SHP77 (cell line): Measurements from ENCODE around the gene GCN1.

Experiments
- DNase-seq, 2 experiments: peaks; one replicate each; lab custom pipeline; 2025; lab: John Stamatoyannopoulos, UW

The GCN1 gene

DNA sequence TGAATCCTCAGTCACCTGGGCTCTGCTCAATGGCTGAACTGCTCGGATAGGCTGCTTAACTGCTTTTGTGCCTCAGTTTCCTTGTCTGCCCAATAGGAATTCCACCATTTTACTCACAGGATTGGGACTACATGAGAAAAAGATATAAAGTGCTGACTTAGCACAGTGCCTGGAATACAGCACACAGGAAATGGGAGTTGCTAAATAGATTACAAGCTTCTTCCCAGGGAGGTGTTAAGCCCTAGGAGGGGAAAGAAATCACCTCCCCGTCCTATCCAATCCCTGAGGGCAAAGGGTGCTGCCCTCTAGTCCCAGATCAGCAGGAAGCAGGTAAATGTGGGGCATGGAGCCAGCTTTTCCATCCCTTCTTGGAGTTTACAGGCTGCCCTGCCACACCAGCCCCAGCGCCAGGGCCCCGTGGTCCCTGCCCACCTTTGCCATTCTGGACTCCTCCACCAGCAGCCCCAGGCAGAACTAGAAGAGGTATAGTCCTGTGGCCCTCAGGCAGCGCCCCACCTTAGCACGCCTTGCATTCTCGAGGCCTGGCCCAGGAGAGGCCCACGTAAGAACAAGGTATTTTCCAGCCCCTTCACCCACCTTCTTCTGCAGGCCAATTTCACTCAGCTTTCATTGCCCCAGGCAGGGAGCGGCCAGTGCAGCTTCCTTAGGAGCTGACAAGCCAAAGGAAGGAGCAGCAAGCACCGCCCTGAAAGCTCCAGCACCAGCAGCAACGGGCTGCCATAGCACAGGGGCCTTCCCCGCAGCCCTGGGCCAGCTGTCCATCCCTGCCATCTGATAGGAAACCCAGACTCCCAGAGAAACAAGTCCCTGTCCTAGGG, 35.2 kb upstream of the GCN1 start:
- no peak for DNase-seq

DNA sequence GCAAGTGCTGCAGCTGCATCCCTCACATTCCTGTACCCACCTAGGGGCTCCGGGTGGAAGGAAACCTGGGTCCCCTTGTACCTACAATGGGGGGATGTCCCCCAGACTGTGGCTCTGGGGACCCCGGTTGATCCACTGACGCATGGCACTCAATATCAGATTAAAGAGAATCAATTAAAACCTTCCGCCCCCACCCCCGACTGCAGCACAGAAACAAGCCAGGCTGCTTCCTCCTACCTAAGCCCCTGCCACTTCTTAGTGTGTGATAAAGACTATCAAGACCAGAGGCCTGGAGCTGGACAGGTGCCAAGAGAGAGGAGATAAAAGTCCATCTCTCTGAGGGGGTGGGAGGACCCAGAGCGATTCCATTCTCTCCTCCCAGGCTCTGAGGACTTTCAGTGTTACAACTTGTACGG, 34.6 kb upstream of the GCN1 start:
- DNase-seq, result no peak

DNA sequence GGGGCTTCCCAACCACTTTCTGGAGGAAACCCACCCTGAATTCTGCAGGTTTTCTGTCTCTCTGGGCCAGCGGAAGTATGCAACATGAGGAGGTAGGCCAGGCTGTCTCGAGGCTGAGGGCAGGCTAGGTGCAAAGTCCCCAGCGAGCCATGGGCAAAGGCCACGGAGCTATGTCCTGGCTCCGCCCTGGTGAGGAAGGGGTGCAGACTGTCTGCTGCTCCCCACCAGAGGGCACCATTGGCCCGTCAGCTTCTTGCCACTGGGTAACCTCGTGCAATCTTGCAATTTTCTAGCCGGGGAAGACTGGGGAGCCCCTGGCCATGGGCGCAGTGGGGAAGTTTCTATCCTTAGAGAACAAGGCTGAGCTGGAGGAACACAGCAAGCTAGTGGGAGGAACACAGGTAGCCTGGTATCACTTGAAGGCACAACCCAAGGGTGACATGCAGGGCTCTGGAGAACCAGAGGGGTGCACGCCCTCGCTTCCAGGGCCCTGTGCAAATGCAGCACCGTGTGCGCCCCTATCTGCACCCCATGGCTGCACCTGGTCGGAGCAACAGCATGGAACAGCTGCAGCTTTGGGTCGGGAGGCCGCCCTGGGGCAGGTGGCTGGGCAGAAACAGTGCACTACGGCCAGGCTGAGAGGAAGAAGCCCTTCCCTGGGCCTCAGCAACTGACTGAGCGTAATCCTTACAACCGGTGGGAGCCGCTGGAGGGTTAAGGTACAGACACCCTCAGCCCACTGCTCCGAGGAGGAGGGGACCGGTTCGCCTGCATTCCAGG, 34.0 kb upstream of the GCN1 start:
- DNase-seq, result peak; percentile 87 to 88

DNA sequence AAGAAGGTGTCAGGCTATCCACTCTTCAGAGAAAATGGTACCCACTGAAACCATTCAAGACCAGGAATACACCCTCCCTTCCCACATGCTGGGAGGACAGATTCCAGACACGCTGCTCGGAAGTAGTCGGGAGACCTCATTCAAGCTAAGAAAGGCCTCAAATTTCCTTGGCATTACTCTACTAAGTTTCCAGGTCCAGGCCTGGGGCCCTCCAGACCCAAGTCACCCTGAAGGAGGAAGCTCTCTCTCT, 33.5 kb upstream of the GCN1 start:
- no peak for DNase-seq

DNA sequence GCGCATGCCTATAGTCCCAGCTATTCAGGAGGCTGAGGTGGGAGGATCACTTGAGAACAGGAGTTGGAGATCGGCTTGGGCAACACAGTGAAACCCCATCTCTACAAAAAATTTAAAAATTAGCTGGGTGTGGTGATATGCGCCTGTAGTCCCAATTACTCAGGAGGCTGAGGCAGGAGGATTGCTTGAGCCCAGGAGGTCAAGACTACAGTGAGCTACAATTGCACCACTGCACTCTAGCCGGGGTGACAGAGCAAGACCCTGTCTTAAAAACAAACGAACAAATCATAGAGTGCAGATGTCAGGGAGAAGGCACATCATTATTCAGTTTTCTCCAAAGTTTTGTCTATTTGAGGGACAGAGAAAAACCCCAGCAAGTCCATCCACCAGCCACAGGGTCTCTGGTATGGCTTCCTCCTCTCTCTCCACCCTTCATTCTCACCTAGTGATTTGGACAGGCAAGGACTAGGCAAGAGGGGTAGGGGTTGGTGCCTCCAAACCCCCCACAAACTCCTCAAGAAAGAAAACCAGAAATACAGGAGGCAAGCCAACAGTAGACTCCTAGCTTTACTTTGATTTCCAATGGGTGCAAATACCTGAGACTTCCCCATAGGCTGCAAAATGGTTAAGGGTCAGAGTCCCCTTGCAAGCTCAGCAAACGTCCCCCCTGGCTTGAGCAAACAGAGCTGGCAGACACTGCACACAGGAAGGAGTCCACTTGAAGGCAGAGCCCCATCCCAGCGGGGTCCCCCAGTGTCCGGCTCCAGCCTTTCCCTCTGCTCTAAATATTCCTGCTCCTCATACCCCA, 32.9 kb upstream of the GCN1 start:
- no peak for DNase-seq

DNA sequence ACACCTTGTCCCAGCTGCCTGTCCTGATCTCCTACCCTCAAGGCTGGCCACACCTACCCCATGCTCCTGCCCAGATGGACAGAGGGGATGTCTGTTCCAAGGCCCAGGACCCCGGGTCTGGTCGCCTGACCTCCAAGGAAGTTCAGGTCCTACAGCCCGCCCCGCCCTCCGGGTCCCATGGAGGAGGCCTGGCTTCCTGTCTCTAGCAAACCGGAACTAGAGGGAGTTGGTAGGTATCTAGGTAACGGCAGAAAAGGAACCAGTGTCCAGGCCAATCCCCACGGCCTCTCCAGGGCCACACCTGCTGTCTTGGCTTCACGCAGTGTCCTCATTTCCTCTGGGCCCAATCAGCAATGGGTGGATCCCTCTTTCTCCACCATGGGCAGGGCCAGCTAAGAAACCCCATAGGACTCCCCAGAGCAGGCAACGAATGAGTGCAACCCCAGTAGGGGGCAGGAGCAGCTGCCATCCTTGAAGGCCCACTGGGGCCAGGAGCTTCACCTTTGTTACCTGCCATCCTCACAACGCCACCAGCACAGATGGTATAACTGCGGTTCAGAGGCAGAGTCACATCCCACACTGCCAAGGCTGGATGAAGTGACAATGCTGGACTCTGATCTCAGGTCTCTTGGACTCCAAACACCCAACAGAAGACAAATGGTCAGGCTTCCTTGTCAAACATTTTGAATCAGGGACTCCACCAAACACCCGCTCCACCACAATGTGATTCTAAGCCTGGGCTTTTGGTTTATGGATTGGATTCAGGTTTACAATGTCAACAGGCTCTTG, 31.5 kb upstream of the GCN1 start:
- DNase-seq, result no peak

DNA sequence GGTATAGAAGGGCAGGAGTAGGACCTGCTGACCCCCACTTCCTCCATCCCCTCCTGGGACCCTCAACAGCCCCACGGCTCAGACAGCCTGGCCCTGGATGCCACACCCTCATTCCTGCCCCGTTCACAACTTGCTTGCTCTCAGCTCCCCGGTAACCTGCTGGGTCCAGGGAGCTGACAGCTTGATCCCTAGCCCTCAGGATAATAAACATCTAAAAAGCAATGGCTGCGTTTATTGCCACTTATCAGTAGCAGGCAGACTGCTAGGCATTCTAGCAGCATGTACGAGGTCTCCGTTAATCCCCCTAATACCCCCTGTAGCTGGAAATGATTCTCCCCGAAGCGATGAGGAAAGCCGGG, 30.7 kb upstream of the GCN1 start:
- no peak for DNase-seq

DNA sequence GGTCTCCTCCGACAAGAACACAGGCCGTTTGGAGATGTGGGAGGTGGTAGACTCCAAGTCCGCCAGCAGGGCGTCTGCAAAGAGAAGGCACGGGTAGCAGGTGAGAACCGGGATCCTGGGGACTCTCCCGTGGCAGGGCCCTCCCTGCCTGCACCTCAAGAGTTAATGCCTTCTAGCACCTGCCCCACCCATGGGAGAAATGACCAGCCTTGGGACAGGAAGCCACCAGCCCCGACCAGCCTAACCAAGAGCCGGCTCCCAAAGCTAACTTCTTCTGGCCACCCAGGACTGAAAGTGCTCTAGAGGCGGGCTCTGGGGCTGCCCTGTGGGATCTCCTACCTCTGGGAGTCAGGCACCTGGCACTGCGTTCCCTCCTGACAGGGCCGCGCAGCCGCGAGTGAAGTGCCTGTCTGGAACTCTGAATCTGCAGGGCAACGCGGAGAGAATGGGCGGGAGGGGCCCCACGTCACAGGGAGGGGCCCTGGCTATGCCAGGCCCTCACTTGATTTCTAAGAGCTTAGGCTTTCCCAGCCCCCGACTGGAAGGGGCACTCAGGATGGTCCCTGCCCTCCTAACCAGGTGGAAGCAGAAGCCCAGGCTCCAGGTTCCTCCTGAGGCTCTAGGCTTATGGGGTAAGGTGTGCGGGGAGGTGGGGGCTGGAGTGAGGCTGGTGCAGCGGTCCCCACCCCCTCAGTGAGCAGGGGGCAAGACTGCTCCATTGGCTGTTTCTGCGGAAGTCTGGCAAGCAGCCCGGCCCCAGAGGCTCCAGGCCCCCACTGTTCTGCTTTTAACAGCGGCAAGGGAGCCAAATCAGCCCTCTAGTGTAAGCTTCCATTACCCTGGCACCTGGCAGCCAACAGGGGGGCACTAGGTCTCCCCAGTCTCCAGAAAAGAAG, 30.0 kb upstream of the GCN1 start:
- peak in 1 of 2 experiments; percentile 42 for DNase-seq

DNA sequence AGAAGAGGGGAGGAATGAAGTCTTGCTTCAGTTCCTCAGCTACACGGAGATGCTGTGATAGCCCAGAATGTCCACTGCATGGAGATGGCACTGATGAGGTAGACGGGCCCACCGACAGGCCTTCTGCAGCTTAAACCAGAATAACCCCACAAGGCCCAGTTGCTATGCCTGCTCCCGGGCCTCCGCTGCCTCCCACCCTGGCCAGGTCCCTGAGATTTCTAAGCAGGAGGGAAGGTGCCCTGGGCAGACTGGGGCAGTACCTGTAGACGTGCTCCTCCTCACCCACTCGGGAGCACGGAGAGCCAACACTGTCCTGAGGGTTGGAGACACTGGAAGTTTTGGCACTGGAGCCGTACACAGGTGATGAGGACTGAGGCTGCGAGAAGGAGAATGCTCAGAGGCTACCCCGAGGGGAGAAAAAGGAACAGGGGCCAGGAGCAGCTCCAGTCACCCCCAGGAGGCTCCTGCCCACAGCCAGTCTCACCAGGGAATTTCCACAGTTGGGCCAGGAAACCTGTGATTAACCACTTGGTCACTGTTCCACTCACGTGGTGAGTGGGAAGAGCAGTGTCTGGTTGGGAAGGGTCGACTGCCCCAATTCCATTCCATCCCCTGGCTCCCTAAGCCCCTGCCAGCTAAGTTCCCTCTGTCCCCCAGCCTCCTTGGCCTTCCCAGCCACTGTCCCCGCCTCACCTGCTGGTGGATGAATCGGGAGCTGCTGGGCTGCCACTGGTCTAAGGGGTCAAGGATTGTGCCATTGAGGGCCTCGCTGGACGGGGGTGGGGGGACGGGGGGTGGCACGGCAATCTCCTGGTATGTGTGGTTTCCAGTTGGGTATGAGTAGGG, 29.2 kb upstream of the GCN1 start:
- no peak for DNase-seq

DNA sequence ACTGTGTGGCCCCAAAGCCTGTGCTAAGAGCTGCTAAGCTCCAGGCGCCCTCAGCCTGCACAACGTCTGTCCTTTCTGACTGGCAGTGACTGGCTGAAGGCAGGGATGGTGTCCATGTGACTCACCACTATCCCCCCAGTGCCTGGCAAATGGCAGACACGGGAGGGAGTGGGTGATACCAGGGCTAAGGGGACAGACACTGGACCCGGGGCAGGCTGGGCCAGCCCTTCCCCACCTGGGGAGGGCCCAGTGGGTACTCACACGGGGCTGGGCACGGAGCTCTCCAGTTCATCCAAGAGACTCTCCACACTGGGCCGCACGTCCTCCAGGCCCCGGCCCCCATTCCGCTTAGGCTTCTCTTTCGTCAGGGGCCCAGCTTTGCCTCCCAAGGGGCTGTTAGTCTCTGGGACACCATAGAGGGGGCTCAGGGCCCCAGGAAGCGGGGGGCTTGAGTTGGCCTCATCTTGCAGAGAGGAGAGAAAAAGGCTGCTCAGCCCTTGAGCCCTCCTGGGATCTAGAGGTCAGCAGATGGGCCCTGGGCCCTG, 27.8 kb upstream of the GCN1 start:
- no peak for DNase-seq

DNA sequence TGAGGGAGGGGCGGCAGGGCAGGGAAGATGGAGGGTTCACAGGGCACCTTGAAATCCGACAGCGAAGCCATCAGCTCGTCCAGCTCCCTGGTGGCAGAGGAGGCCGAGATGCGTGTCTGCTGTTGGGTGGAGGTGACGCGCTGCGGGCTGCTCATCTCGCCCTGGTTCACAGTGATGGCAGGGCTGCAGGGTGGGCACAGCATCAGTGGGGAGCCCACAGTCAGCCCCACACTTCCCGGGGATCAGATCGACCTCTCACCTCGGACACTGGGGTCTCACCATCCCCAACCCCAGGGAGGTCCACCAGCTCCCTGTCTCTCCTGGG, 27.0 kb upstream of the GCN1 start:
- DNase-seq, result no peak

DNA sequence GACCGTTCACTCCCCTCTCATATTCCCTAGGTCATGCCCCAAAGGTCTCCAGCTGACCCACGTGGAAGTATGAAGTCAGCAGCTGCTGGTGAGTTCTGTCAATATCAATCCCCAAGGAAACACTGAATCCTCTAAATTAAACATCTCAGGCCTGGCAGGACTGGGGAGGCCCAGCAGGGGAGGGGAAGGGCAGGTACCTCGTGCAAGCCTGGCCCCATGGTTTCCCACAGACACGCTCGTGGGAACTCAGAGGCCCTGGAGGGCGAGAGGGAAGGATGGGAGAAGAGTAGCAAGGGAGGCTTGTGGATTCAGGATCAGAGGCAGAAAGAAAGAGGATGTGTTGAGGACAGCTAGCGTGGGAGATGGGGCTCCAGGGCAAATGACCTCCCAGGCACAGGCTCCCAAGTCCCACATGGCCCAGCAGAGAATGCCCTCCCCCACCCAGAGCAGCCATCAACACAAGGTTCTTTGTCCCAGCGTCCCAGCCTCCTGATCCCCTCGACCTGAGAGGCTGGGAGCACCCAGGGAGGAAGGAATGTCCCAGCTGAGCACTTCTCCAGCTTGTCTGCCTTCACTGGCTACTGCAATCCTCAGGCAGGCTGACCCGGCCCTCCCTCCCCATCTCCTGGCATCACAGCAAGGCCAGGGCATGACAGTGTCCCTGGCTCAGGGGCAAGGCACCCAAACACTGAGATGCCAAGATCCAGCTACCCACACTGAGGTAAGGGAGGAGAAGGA, 26.5 kb upstream of the GCN1 start:
- DNase-seq, result no peak

DNA sequence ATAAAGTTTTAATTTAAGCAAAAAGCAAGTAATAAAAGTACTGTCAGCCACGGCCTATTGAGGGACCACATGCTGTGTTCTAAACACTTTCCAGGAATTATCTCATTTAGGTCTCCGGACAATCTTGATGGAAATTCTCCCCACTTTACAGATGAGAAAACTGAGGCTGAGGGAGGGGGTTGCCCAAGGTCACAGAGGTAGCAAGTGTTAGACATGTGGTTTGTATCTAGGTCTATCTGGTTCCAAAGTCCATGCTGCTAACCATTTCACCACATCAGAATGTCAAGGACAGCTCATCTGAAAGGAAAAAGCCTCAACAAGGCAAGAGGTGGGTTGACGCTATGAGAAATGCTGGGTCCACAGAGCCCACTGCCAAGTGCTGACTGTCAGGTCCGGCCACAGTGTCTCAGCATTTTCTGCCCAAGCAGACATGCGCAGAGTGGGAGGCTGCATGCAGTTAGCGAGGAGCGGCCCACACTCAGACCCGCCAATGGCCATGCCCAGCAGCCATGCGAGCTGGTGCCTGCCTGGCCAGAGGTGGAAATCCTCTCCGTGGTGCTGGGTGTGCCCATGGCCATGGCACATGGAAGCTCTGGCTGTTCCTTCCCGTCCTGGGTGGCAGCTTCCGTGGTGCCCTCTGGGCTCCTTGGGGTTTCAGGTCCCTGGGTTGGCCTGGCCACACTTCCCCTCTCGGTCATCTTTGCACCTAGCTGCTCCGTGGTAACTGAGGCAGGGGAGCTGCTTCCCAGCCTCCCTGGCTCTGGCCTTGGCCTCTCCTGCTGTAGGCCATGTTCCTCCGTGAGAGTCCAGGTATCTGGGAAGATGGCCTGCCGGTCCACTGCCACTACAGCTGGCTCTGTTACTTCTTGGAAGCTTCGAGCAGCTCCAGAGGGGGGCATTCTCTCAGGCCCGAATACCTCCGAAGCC, 24.4 kb upstream of the GCN1 start:
- no peak for DNase-seq

DNA sequence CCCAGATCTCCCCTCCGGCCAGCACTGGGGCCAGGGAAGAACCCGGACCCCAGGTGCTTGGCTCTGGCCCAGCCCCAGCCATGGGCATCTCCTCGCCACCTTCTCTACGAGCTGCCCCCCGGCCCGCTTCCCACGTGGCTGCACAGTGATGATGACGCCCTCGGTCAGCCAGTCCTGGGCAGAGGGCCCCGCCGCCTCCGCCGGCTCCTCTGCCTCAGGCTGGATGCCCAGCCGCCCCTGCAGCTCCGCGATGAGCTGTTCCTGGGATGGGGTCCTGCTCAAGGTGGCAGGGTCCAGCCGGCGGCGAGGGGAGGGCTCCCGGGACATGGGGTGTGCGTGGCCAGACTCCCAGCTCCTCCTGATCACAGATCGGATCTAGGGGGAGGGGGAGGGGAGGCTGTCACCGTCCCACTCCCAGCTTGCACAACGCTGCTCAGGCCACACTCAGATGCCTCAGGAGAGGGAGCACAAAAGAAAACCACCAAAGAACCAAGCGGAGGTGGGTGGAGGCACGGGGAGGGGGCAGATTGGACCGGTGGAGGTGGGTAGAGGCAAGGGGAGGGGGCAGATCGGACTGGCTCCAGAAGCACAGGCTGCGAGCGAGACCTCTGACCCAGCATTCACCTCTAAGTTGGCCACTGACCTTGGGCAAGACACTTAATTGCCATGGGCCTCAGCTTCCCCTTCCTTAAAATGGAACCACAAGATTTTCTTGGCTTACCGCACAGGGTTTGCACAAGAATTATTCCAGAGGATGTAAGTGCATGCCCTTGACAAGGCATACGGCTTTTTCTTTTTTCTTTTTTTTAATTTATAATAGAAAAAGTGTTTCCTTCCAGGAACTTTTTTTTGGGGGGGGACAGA, 22.5 kb upstream of the GCN1 start:
- DNase-seq, result no peak

DNA sequence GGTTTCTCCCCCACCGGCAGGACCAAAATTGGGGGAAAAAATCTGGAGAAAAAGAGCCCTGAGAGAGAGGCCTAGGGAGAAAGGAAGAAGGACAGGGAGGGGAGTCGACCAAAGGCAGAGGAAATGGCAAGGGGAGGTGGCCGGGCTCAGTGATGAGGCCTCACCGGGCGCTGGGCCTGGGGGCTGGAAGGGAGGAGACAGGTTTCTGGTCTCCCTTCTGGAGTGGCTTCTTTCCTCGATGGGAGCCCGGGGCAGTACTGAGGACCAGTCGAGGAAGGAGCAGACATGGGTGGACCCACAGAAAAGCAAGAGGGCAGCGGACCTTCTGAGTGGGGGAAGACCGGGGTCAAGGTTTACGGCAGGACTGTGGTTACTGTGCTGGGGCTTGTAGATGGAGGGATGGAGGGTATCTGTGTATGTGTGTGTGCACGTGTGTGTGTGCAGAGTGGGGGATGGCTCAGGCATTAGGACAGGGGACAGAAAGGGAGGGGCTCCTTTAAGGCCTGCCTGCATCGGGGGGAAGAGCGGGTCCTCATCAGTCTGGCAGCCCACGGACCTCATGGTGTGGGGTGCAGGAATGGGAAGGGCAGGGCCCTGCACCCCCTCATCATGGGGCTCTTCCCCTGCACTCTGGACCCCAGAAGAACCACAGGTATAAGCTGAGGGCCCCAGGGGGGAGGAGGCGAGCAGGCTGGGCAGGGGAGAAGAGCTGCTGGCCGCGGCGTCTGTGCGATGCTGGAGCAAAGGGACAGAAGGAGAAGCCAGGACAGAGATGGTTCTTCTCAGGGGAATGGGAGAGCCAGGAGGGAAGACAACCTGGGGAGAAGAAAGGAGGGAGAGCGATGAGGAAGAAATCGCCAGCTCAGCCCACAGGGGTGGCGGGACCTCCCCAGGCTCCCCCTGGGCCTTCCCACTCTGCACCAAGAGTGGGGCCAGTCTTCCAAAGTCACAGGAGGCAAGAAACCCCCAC, 21.5 kb upstream of the GCN1 start:
- no peak for DNase-seq

DNA sequence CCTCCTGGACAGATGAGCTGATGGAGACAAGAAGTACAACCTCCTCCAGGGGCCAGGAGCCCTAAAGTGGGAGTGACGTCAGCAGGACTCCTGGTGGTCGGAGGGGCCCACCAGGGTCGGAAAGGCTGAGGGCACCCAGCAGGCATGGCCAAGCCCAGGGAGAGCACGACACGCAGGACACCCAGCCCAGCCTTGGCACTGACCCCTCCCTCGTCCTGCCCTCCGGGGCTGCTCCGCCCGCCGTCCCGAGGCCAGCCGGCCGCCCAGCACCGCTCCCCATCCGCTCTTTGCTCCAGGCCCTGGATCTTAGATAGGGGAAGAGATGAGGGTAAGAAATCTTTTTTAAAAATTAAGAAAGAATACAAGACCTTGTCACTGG, 20.8 kb upstream of the GCN1 start:
- no peak for DNase-seq
